Posterior vena cava (tissue), 2 donors: ENCODE results near the gene RADIL. TPM values are rescaled to one million over a fixed set of nuclear protein-coding genes. Genes with fewer than 3 reads are reported as not detected.

Experiments used
- DNase-seq: peaks from one replicate; pipeline ENCODE4 v3.0.0-alpha.2; 2020; ENCODE audit warnings: low spot score
- intact Hi-C, 2 donors: fragments of 100-400 bp; cut with DNase I; formaldehyde crosslinking; loops; one replicate each; pipeline versions ENCODE4 v1.14.1 to v1.14.2; 2022 to 2023
- total RNA-seq, 2 donors: library from RNA; stranded (reverse); fragmentation: NEBNext Ultra II Directional; extraction: Animal tissue kit (Norgen Biotek cat#: 25700); gene quantifications; one replicate each; pipeline ENCODE4 v1.2.1, GENCODE V29; 2021
- donor health status: DM: yes; HTN: yes; CAD: no.
- donor health status: DM: yes; HTN: yes; CAD: no.

RADIL gene
- total RNA-seq, 2 donors from 2014 or later = 4.3 to 5.0 TPM

- no peak for DNase-seq
Observed at GRCh38 chr7:4789194-4790077, 94.1 kb downstream of the RADIL start.

GRCh38 chr7:4788627-4789189 is 94.8 kb downstream of the RADIL start:
- intact Hi-C loops = no loop called here
- DNase-seq = no peak

More at GRCh38 chr7:4789194-4790077, 94.1 kb downstream of the RADIL start:
- intact Hi-C loops = loop anchor here in 1 of 2 donors (10.0 kb wide), 1 partner anchor 295 kb away; no protein-coding TSS in a partner anchor

GRCh38 chr7:4787947-4788626 is 95.4 kb downstream of the RADIL start:
- intact Hi-C loops = no loop called here
- no peak for DNase-seq

GRCh38 chr7:4787541-4787940 is 96.0 kb downstream of the RADIL start:
- intact Hi-C loops = no loop called here
- DNase-seq = no peak

- no peak for DNase-seq
Observed at GRCh38 chr7:4786015-4786414, 97.5 kb downstream of the RADIL start.

GRCh38 chr7:4785371-4785770 is 98.1 kb downstream of the RADIL start:
- intact Hi-C loops = no loop called here
- no peak for DNase-seq

More at GRCh38 chr7:4786015-4786414, 97.5 kb downstream of the RADIL start:
- intact Hi-C loops = no loop called here

- intact Hi-C loops = no loop called here
- DNase-seq = no peak
Observed at GRCh38 chr7:4784799-4785198, 98.7 kb downstream of the RADIL start.

GRCh38 chr7:4783762-4784351 is 99.7 kb downstream of the RADIL start:
- intact Hi-C loops = no loop called here
- no peak for DNase-seq

- intact Hi-C loops = no loop called here
- no peak for DNase-seq
Observed at GRCh38 chr7:4783292-4783652, 100.2 kb downstream of the RADIL start.

GRCh38 chr7:4782333-4783291 is 100.9 kb downstream of the RADIL start:
- intact Hi-C loops = no loop called here
- no peak for DNase-seq

GRCh38 chr7:4781366-4782069 is 102.0 kb downstream of the RADIL start:
- no peak for DNase-seq

GRCh38 chr7:4779118-4779517 is 104.4 kb downstream of the RADIL start:
- no peak for DNase-seq
- intact Hi-C loops = no loop called here

More at GRCh38 chr7:4781366-4782069, 102.0 kb downstream of the RADIL start:
- intact Hi-C loops = no loop called here

- no peak for DNase-seq
- intact Hi-C loops = no loop called here
Observed at GRCh38 chr7:4775848-4776623, 107.5 kb downstream of the RADIL start.

GRCh38 chr7:4775250-4775847 is 108.2 kb downstream of the RADIL start, which contains the start of gene AP5Z1:
Gene AP5Z1 (plus strand): TSS chr7:4775623. CDS start chr7:4775716, 93 bp downstream.
- DNase-seq = peak; percentile 99
- intact Hi-C loops = no loop called here

- intact Hi-C loops = no loop called here
- peak; percentile 89 for DNase-seq
Observed at GRCh38 chr7:4774658-4775249, 108.8 kb downstream of the RADIL start.

- no peak for DNase-seq
- intact Hi-C loops = no loop called here
Observed at GRCh38 chr7:4774007-4774406, 109.5 kb downstream of the RADIL start.
